Activated T-cell treated with anti-CD3 and anti-CD28 coated beads for 1 hour (primary cell): Measurements from ENCODE around the gene ADAP1.

Source experiments
- DNase-seq: peaks from one replicate; pipeline ENCODE4 v3.0.0-alpha.2; 2020; ENCODE audit warnings: low read depth

The ADAP1 gene

DNA sequence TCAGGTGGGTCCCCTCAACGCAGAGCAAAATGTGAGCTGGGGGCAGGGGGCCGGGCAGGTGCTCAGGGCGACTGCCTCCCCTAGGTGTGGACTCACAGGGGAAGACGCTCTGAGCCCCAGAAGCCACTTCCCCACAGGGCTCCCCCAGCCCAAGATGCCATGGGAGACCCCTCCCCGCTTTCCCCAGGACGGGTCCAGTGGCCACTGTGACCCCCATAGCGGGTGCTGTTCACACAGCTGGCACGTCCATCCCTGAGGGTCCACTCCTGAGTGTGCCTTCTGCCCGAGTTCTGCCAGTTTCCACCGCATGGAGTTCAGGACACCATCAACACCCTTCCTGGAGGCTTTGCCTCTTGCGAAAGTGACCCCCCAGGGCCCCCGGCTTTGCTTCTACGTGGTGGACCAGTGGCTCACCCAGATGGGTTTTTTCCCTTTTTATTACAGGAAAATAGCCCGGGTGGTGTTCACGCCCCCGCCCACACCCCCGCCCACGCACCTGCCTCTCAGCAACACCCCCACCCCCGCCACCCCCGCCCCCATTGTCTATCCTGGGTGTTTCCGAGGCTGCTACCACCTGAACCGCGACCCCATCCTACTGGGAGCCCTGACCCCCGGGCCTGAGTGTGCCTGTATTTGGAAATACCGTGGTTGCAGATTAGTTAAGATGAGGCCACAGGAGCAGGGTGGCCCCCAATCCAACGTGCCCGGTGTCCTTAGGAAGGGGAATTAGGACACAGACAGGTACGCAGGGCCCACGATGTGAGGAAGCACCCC is 32.0 kb downstream of the ADAP1 start:
- peak; percentile 47 for DNase-seq

DNA sequence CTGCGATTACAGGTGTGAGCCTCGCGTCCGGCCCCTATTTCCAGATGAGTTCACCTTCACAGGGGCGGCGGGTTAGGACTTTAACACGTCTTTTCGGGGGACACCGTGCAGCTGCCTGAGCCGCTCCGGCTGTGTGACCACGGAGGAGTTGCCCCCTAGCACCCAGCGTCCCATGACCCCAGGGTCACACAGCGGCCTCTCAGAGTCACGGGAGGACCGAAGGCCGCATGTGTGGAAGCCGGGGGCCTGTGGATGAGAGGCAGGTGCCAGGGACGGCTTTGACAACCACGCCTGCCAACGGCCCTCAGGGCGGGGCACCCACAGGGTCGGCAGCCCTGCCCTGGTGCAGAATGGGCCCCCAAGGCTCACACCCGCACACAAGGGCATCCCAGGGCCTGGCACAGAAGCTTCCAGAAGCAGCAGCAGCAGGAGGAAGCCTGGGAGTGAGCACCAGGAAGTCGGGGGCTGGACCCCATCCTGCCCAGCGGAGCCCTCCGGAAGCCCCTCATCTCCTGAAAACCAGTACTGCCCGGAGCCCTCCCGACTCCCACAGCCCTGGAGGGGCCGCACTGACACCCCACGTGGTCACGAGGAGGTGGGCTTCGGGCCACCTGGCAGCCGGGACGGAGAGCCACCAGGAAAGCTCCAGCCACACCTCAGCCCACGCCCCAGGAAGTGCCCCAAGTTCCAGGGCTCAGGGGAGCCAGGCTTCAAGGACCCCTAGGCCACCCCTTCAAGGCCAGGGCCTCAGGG is 32.7 kb downstream of the ADAP1 start:
- no peak for DNase-seq

DNA sequence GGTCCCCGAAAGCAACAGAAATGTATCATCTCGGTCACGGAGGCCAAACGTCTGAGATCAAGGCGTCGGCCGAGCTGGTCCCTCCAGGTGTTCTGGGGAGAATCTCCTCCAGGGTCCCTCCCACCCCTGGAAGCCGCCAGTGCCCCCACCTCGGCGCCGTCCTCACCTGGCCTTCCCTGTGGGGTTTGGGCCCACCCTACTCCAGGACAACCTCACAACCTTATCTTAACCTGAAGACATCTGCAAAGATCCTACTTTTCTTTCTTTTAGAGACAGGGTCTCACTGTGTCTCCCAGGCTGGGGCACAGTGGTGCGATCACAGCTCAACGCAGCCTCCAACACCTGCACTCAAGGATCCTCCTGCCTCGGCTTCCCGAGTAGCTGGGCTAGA is 33.4 kb downstream of the ADAP1 start:
- no peak for DNase-seq

DNA sequence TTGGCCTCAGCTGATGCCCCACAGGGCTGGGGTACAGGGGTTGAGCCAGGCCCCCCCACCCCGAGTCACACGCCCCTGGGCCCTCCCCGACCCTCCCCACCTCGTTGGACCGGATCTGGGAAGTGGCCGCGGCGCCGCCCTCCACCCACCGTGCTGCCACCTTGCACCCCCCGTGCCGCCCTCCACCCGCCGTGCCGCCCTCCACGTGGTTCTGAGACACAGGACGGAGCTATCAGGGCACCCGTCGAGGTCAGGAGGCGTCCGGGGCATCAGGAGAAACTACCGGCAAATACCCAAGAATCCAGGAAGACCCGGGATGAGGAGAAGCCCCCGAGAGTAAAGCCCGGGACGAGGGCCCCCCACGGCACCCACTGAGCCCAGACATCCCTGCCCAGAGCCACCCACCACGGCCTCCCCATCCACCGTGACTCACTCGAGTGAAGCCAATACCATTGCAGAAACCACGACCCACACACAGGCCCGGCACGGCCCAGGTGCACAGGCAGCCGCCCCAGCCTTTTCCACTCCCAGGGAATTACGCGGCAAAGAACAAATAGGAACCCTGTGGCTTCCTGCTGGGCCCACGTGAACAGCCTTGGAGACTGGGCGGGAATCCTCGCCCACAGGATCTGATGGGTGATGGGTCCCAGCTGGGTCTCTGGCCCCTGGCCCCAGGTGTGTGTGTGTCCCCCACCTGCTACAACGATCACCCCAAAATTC is 34.0 kb downstream of the ADAP1 start:
- DNase-seq: no peak

DNA sequence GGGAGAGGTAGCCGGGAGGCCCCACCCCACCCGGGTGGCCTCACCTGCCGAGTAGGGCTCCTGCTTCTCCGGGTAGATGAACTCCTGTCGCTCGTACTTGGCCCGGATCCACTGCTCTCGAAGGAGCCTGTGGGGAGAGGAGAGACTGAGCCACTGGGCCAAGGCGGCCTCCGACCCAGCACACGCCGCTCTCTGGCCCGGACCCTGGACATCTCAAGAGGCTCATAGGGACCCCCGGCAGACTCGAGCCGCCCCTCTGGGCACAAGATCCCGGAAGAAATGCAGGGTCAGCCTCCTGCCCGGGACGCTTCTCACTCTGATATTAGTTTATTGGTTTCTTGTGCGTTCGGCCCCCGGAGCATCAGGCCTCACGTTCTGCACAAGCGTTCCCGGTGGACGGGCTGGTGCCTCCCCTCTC is 34.5 kb downstream of the ADAP1 start:
- no peak for DNase-seq

DNA sequence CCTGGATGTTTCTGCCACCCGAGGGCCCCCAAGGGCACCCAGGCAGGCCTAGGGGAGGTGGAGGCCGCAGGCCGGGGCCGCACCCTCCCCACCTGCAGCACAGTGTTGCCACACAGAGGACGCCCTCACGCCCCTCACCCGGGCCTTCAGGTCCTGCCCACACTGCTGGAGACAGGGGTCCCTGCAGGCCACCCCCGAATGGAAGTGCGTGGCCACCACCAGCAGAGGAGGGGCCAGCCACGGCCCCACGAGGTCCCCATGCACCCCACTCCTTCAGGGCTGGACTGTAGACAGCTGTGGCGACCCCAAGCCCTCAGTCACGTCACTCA is 35.4 kb downstream of the ADAP1 start:
- DNase-seq: no peak

DNA sequence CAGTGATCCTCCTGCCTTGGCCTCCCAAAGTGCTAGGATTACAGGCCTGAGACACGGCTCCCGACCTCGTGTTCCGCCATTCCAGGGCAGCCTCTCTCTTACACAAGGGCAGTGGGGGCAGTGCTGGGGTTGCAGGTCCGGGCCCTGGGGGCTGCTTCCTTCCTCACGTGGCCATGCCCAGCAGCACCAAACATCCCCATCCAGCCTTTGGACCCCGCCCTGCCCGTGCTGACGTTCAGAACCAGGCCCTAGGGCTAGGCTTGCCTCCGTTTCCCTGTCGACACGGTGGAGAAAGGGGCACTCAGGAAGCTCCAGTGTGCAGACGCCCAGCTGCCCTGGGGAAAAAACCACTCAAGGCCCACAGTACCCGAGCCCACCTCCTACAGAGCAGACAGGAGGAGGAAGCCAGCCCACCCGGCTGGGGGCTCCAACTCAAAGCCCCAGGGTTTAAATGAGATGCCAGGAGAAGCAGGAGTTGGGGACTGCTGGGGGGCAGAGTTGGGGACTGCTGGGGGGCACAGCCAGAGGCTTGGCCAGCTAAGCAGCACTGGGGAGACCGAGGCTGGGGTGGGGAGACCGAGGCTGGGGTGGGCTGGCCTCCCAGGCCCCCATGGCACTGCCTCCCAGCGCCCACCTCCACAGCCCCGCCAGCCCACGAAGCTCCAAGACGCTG is 35.9 kb downstream of the ADAP1 start:
- DNase-seq: no peak

DNA sequence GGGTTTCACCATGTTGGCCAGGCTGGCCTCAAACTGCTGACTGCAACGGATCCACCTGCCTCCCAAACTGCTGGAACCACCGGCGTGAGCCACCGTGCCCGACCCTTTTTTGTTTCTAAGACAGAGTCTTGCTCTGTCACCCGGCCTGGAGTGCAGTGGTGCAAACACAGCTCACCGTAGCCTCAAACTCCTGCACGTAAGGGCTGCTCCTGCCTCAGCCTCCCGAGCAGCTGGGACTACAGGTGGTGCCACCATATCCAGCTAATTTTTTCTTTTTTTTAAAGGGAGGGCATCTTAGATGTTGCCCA is 36.4 kb downstream of the ADAP1 start:
- DNase-seq: no peak

DNA sequence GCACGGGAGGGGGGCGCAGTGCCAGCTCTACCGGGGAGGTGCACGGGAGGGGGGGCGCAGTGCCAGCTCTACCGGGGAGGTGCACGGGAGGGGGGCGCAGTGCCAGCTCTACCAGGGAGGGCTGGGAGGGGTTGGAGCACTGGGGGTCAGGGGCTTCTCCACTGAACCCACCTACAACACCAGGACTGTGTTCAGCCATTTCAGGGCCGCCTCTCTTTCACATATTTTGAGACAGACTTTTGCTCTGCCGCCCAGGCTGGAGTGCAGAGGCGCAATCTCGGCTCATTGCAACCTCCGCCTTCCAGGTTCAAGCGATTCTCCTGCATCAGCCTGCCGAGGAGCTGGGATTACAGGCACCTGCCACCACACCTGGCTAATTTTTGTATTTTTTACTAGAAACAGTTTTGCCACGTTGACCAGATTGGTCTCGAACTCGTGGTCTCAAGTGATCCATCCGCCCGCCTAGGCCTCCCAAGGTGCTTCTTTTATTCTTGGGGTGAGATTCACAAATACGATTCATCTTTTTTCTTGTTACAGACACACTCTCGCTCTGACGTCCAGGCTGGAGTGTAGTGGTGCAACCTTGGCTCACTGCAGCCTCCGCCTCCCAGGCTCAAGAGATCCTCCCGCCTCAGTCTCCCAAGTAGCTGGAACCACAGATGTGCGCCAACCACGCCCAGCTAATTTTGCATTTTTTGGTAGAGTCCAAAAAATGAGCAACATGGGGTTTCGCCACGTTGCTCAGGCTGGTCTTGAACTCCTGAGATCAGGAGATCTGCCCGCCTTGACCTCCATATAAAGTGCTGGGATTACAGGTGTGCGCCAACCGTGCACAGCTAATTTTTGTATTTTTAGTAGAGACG is 37.0 kb downstream of the ADAP1 start:
- no peak for DNase-seq

DNA sequence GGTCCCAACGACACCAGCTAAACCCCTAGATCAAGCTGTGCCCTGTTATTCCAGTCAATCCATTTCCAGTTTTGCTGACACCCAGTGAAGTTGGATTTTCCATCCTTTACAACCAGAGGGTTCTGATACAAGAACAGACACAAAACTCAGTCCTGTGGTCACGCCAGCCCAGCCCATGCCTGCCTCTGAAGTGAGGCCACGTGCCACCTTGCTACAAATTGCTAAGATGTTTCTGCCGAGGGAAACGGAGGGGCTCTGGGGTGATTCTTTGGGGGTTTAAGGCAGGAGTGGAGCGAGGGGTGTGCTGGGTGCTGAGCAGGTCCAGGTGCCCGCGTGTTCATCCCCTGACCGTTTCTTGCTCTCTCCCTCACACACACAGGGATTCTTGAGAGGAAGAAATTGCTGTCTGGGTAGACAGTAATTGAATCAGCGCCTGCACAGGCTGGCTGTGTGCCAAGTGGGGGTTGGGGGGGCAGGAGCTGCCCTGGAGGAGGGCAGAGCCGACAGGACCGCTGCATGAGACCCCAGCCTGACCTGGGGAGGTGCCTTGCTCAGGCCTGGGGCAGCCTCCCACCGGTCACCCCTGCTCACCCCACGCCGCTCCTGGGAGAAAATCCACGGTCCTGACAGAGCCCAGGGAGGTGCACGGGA is 38.1 kb downstream of the ADAP1 start:
- DNase-seq: no peak

DNA sequence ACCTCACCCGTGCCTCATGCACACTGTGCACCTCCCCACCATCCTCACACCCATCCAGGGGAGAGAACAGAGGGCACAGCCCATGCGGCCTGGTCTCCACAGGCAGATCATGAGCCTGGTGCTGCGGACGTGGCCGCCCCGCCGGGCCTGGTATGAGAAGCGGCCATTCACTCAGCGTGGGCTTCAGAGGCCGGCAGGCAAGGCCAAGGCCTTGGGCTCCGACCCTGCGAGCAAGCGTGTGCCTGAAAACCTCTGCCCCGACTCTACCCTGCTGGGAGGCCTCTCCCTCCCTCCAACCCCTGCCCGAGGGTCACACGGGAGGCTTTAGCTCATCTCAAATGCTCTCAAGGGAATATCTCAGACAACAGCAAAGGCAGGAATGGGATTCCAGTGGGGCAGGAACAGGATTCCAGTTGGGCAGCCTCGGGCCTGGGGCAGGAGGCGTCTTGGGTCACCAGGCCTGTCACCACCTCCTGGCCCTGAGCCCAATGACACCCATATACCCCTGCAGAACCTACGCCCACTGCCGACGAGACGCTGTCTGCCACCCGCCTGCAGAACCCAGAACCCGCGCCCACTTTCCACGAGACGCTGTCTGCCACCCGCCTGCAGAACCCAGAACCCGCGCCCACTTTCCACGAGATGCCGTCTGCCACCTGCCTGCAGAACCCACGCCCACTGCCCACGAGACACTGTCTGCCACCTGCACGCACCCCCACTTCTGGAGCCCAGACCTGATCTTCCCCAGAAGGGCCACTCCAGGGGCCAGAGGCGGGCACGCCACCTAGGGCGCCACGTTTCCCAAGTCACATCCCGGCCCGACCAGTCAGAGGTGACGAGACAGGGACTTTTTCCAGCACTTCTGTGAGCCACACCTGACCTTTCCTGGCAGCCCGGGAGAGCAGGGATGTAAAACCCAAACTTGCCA is 38.9 kb downstream of the ADAP1 start:
- DNase-seq: no peak

DNA sequence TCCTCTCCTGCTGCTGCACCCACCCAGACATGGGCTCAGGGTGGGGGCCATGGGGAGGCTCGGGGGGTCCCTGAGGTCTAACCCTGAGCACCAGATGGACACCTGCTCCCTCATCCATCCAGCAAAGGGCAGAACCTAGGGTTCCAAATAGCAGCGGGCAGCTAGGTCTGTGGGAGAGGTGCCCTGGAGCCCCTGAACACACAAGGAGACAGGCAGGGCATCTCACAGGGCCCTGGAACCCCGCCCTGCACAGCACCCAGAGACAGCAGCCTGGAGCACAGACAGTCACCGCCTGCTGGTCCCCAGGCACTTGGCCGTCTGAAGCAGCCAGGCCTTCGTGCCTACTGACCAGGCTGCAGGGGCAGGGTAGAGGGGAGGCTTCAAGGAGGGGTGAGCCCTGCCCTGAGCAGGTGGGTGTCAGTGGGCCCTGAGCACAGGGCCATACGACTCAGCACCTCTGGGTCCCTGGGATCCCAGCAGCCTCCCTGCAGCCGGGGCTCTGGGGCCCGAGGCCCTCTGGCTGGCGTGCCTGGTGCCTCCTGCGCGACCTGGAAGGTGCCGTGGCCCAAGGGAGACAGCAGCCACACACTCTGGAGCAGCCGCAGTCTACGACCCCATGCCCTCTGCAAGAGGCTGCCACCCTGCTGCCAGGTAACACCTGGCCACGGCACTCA is 39.8 kb downstream of the ADAP1 start:
- DNase-seq: no peak

DNA sequence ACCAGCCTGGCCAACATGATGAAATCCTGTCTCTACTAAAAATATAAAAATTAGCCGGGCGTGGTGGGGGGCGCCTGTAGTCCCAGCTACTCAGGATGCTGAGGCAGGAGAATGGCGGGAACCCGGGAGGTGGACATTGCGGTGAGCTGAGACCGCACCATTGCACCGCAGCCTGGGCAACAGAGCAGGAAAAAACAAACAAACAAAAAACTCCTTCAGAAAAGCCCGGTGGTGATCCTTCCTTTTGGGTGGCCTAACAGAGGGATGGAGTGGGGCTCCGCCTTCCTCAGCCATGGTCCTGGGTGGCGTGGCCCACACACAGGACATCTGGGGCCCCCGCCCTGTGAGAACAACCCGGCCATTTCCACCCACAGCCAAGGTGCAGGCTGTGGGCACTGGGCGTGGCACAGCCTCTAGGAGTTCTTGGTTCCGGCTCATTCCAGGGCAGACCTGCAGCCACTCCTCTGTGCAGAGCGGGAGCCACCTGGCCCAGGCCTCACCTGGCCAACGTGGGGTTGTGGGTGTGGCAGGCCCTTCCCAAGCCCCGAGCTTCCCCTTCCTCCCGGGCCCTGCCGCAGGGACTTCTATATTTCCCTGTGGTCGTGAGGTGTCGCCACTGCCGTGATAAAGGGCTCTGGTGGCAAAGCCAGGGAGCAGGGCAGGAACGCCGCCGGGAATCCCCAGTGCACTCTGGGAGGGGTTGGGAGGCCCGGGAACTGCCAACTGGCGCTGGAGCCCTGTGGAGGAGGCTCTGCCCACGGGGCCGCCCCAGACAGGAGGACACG is 40.6 kb downstream of the ADAP1 start:
- no peak for DNase-seq

DNA sequence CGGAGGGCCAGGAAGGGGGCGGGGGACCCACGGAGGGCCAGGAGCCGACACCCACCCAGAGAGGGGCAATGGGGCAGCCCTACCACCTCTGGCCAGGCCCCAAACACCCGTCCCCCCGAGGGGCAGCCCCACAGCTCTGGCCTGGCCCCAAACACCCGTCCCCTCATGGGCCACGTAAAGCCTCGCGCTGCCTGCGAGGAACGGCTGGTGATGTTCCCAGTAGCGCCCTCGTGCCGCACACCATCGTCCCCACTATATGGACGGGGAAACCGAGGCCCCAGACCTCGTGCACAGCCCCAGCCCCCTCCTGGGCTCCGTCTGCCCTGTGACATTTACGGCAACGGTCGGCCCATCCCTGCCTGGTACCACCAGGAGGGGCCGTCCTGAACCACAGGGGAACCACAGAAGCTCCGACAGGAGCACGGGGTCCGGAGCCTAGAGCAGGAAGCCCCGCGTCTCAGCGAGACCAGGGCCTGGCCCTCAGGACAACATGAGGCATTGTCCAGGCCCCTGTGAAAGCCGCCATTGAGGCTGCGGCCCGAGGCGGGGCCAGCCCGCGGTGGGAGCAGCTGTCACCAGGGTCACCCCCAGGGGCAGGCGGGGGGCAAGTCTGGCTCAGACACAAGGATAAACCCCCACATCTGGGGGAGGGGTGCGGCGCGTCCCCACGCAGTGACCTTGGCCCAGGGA is 42.5 kb downstream of the ADAP1 start:
- DNase-seq: no peak

DNA sequence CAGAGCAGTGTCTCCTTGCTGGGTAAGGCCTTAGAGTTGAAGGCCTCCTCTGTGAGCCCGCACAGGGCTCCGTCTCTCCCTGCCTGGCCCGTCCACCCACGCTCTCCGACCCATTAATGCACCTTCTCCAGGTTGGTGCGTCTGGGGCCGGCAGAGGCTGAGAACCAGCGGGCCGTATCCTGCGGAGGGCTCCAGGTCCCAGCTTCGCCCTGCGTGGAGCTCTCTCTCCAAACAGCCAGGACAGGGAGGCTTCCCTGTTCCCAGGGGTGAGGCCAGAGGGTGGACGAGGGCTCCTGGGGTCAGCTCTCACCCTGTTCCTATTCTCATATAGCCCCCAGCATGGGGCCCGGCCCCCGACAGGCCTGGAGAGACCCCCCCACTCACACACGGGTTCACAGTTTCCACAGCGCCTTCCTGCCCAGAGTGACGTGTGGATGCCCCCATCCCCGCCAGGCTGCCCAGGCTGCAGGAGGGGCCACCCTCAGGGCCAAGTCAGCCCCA is 43.5 kb downstream of the ADAP1 start:
- DNase-seq: no peak

DNA sequence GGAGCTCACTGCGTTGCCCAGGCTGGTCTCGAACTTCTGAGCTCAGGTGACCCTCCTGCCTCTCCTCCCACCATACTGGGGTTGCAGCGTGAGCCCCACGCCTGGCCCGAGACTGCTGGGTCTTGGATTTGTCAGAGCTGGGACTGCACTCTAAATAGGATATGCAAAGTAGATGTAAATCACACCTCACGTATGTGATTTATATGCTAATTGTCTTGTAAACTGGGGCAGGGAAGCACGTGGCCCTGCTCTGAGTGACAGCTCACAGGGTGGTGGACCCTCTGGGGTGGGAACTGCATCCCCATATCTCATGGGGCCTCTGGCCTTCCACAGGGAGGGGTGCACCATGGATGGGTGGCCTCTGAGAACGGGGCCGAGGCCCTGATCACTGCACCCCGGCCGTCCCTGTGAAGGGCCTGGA is 44.0 kb downstream of the ADAP1 start:
- DNase-seq: no peak

DNA sequence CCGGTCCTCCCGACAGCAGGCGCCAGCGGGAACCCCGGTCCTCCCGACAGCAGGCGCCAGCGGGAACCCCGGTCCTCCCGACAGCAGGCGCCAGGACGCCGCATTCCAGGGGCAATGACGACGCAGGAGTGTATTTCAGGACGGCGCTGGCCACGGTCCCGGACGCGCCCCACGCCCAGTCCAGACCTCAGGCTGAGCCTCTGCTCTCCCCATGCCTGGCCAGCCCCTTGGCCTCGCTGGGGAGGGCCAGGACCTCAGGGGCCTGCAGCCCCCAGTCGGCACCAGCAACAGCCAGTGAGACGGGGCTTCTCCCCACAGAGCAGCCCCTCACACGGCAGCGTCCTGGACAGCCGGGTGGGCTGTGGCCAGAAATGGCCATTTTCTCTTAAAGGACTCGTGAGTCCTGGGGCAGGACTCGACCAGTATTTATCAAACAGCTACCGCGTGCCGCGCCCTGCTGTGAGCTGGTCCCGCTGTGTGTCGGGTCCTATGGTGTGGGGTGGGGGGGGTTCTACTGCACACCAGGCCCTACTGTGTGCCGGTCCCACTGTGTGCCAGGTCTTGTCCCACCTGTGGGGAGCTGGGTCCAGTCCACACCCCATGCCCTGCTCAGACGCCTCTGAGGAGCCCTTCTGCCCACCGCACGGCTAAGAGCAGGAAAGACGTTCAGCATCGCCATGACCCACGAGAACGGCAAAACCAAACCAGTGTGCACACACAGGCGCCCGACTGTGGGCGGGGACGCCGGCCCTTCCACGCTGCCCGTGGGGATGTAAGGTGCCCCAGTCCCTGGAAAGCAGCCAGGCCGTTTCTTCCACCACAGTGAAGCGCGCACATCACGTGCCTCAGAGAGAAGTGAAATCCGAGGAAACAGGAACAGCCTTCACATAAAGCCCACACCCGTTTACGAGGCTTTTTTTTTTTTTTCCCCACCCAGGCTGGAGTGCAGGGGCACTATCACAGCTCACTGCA is 44.8 kb downstream of the ADAP1 start:
- no peak for DNase-seq
